ENCODE measurements around the gene TMEM134. TPM values are rescaled to one million over a fixed set of nuclear protein-coding genes. Genes with fewer than 3 reads are reported as not detected.
"Not testable (repeated sequence)": the region's sequence is repeated elsewhere in the genome, so short reads cannot be mapped to it uniquely, and the experiment has no call there.

TMEM134 gene
- total RNA-seq, 1 experiment from 2014 or later = 52.2 TPM

GRCh38 chr11:67486481-67487195, 17.6 kb upstream of the TMEM134 start:
- H3K9me3 ChIP-seq = no peaks in the 10 kb centered on the region
- Mint-ChIP-seq H3K27me3 (ENCODE audit: insufficient read depth, unreplicated experiment) (no peaks in the 10 kb centered on the region), H3K9me3 (ENCODE audit: unreplicated experiment) (no peaks in the 10 kb centered on the region), H3K27ac (ENCODE audit: unreplicated experiment) (no peak overlapping the region), H3K4me1 (ENCODE audit: low read depth, unreplicated experiment) (peaks cover 30% of the 10 kb centered on the region), H3K4me3 (ENCODE audit: unreplicated experiment) (no peak overlapping the region), H3K36me3 (ENCODE audit: insufficient read depth, unreplicated experiment) (peaks cover 66% of the 10 kb centered on the region)
- H3K4me3 ChIP-seq (ENCODE audit: low read depth, low read length) = no peak overlapping the region
- peaks cover 4% of the 10 kb centered on the region; the same call in 1 of the 2 replicates for H3K4me1 ChIP-seq
- ChIA-PET CTCF (no interaction called here), POLR2A (no interaction called here)
- no peaks in the 10 kb centered on the region for H3K27me3 ChIP-seq (replicated peaks; ENCODE audit: control insufficient read depth, insufficient read depth, low read length)
- intact Hi-C loops (cut with micrococcal nuclease; ENCODE audit: unreplicated experiment) = no loop called here
- DNase-seq = no peak
- no TSS peak for BruUV-seq (replicated peaks)
- TF ChIP-seq, protein P1, sequence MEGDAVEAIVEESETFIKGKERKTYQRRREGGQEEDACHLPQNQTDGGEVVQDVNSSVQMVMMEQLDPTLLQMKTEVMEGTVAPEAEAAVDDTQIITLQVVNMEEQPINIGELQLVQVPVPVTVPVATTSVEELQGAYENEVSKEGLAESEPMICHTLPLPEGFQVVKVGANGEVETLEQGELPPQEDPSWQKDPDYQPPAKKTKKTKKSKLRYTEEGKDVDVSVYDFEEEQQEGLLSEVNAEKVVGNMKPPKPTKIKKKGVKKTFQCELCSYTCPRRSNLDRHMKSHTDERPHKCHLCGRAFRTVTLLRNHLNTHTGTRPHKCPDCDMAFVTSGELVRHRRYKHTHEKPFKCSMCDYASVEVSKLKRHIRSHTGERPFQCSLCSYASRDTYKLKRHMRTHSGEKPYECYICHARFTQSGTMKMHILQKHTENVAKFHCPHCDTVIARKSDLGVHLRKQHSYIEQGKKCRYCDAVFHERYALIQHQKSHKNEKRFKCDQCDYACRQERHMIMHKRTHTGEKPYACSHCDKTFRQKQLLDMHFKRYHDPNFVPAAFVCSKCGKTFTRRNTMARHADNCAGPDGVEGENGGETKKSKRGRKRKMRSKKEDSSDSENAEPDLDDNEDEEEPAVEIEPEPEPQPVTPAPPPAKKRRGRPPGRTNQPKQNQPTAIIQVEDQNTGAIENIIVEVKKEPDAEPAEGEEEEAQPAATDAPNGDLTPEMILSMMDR (IDR thresholded peaks at IDR 0.05; ENCODE audit: insufficient read depth in 1 of 2, low read depth in 1 of 2, low read length in 1 of 2, severe bottlenecking in 1 of 2, unreplicated experiment in 1 of 2) = no peak
- peaks cover 12% of the 10 kb centered on the region for H3K36me3 ChIP-seq (ENCODE audit: control insufficient read depth, insufficient read depth, low read length)

DNA sequence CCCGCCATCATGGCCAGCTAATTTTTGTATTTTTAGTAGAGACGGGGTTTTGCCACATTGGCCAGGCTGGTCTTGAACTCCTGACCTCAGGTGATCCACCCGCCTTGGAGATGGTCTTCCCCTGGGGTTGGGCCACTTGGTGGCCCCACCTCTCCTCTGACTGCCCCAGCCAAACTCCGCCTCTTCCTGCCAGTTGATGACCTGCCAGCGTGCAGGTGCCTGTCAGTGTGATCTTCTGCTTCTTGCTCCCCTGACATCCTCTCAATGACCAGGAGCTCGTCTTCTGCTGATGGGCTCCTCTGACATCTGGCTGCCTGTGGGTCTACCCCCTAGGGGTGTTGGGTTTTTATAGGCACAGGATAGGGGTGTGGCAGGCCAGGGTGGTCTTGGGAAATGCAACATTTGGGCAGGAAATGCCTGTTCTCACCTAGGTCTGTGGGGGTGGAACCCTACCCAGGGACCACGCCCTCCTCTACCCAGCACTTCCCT, 16.9 kb upstream of the TMEM134 start:
- CTCF ChIA-PET; H3K27me3 ChIP-seq (replicated peaks; ENCODE audit: control insufficient read depth, insufficient read depth, low read length); BruUV-seq (replicated peaks); H3K4me1 ChIP-seq; H3K9me3 Mint-ChIP-seq (ENCODE audit: unreplicated experiment); H3K4me3 Mint-ChIP-seq (ENCODE audit: unreplicated experiment); H3K9me3 ChIP-seq; H3K4me3 ChIP-seq (ENCODE audit: low read depth, low read length); H3K27ac Mint-ChIP-seq (ENCODE audit: unreplicated experiment); H3K27me3 Mint-ChIP-seq (ENCODE audit: insufficient read depth, unreplicated experiment); DNase-seq; intact Hi-C loops (cut with micrococcal nuclease; ENCODE audit: unreplicated experiment): not testable (repeated sequence)
- Mint-ChIP-seq H3K4me1 (ENCODE audit: low read depth, unreplicated experiment) (peaks cover 30% of the 10 kb centered on the region), H3K36me3 (ENCODE audit: insufficient read depth, unreplicated experiment) (peaks cover 58% of the 10 kb centered on the region)
- peaks cover 12% of the 10 kb centered on the region for H3K36me3 ChIP-seq (ENCODE audit: control insufficient read depth, insufficient read depth, low read length)
- POLR2A ChIA-PET = interaction anchor here (0.7 kb wide), 2 partner anchors 135 to 167 kb away, joined by 6 to 11 read pairs; no protein-coding TSS in a partner anchor

DNA sequence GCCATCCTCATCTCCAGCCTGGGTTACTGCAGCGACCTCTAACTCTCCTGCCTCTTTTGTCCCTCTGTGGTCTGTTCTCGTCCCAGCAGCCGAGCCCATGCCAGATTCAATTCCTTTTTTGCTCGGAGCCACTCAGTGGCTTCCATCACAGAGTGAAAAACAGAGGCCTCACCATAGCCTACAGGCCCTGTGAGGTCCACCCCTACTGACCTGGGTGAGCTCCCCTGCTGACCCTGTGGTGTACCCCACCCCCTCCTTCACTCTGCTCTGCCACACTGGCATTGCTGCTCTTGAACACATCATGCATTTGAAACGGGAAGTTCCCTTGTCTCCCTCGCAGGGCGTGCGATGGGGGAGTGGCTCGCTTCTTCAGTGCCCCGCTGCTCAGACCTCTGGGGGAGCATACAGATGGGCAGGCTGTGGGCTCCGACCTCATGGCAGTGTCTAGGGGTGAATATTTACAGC, 15.8 kb upstream of the TMEM134 start:
- Histone ChIP-seq H3K36me3 (ENCODE audit: control insufficient read depth, insufficient read depth, low read length) (peaks cover 8% of the 10 kb centered on the region), H3K4me1 (peaks cover 4% of the 10 kb centered on the region; the same call in 1 of the 2 replicates), H3K9me3 (no peaks in the 10 kb centered on the region), H3K27me3 (replicated peaks; ENCODE audit: control insufficient read depth, insufficient read depth, low read length) (no peaks in the 10 kb centered on the region), H3K4me3 (ENCODE audit: low read depth, low read length) (no peak overlapping the region)
- BruUV-seq (replicated peaks) = no TSS peak
- ChIA-PET CTCF (interaction anchor here (0.7 kb wide), 1 partner anchor 80 kb away, joined by 4 read pairs; no protein-coding TSS in a partner anchor), POLR2A (no interaction called here)
- intact Hi-C loops (cut with micrococcal nuclease; ENCODE audit: unreplicated experiment) = loop anchor here (5.0 kb wide), 1 partner anchor 83 kb away; the partner anchor contains the start of genes PPP1CA and TBC1D10C
- Mint-ChIP-seq H3K27me3 (ENCODE audit: insufficient read depth, unreplicated experiment) (no peaks in the 10 kb centered on the region), H3K36me3 (ENCODE audit: insufficient read depth, unreplicated experiment) (peaks cover 48% of the 10 kb centered on the region), H3K9me3 (ENCODE audit: unreplicated experiment) (no peaks in the 10 kb centered on the region), H3K4me1 (ENCODE audit: low read depth, unreplicated experiment) (peaks cover 30% of the 10 kb centered on the region), H3K4me3 (ENCODE audit: unreplicated experiment) (peak overlapping the region; percentile 99), H3K27ac (ENCODE audit: unreplicated experiment) (peak overlapping the region; percentile 5)
- TF ChIP-seq, protein P1 (IDR thresholded peaks at IDR 0.05; ENCODE audit: insufficient read depth in 1 of 2, low read depth in 1 of 2, low read length in 1 of 2, severe bottlenecking in 1 of 2, unreplicated experiment in 1 of 2) = no peak
- DNase-seq = no peak

Data from Caco-2 (cell line).